ENCODE measurements around the gene COMMD8.

COMMD8 gene

DNA sequence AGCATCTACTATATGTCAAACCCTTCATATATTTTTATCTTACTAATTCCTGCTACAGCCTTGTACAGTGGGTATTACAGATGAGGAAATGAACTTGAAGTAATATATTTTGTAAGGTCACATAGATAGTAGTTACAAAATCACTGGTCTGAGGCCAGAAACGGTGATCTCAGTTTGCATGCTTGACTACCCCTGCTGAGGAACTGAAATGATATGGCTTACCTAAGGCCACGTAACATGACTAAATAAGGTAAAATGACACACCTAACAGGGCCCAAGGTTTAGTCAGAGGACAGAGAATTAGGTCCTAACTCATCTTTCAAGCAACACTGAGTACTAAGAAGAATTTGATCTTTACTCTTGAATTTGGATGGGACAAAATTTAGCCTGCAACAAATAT, 1.5 kb upstream of the COMMD8 start:
- no peak for DNase-seq (ENCODE audit: low read depth)
- TF ChIP-seq, protein P1, sequence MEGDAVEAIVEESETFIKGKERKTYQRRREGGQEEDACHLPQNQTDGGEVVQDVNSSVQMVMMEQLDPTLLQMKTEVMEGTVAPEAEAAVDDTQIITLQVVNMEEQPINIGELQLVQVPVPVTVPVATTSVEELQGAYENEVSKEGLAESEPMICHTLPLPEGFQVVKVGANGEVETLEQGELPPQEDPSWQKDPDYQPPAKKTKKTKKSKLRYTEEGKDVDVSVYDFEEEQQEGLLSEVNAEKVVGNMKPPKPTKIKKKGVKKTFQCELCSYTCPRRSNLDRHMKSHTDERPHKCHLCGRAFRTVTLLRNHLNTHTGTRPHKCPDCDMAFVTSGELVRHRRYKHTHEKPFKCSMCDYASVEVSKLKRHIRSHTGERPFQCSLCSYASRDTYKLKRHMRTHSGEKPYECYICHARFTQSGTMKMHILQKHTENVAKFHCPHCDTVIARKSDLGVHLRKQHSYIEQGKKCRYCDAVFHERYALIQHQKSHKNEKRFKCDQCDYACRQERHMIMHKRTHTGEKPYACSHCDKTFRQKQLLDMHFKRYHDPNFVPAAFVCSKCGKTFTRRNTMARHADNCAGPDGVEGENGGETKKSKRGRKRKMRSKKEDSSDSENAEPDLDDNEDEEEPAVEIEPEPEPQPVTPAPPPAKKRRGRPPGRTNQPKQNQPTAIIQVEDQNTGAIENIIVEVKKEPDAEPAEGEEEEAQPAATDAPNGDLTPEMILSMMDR (conservative IDR thresholded peaks at IDR 0.05; ENCODE audit: low read length) = no peak
- H3K4me3 ChIP-seq (ENCODE audit: low read length) = no peak overlapping the region

DNA sequence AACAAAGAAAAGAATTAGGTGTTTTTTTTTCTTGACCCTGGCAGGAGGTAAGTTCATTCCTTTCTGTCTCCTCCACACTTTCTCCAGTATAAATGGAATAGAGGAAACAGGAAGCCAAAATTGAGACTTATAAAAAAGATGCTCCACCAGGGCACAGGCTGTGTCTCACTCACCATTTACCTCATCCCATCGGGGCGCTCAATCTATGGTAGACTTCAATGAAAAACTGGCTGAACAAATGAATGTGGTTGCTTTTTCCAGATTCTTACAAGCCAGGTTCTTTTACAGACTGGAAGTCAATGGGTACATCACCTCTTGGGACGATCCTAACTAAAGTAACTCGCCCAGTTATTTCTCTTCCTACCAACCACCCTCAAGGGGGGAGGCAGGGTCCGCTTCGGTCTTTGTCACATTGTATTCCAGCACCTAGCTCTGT, 685 bp downstream of the COMMD8 start:
- TF ChIP-seq, protein P1 (conservative IDR thresholded peaks at IDR 0.05; ENCODE audit: low read length) = no peak
- peak overlapping the region; percentile 84 for H3K4me3 ChIP-seq (ENCODE audit: low read length)
- DNase-seq (ENCODE audit: low read depth) = no peak

GRCh38 chr4:47451657-47452056, 11.8 kb downstream of the COMMD8 start:
- H3K4me3 ChIP-seq (ENCODE audit: low read length) = no peak overlapping the region
- TF ChIP-seq, protein P1 (conservative IDR thresholded peaks at IDR 0.05; ENCODE audit: low read length) = no peak
- DNase-seq (ENCODE audit: low read depth) = peak; percentile 63

DNA sequence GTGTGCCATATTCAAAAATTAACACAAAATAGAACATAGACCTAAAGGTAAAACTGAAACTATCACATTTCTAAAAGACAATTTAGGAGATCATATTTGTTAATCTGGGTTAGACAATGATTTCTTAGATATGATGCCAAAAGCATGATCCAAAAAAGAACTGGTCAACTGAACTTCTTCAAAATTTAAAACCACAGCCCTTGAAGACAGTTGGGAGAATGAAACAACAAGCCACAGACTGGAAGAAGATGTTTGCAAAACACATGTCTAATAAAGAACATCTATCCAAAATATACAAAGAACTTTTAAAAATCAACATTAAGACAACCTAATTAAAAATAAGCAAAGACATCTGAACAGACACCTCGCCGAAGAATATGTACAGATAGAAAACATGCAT, 19.5 kb downstream of the COMMD8 start:
- no peak overlapping the region for H3K4me3 ChIP-seq (ENCODE audit: low read length)
- TF ChIP-seq, protein P1 (conservative IDR thresholded peaks at IDR 0.05; ENCODE audit: low read length) = no peak
- DNase-seq (ENCODE audit: low read depth) = no peak

DNA sequence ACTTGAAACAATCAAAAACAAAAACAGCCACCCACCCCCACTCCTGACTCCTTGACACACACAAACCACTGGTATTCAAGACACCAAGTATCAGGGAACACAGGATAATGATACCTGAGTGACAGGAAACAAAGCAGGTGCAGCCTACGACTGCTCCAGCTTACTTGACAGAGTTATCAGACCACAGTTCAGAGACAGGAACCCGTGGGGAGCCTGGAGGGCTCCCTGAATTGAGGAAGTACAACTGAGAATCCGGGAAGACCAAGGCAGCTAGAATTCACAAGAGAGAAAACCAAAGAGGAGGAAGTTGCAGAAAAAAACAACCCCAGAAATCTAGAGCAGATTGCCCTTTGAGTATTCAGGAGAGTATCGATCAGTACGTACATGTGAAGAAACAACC, 20.5 kb downstream of the COMMD8 start:
- TF ChIP-seq, protein P1 (conservative IDR thresholded peaks at IDR 0.05; ENCODE audit: low read length) = no peak
- DNase-seq (ENCODE audit: low read depth) = no peak

DNA sequence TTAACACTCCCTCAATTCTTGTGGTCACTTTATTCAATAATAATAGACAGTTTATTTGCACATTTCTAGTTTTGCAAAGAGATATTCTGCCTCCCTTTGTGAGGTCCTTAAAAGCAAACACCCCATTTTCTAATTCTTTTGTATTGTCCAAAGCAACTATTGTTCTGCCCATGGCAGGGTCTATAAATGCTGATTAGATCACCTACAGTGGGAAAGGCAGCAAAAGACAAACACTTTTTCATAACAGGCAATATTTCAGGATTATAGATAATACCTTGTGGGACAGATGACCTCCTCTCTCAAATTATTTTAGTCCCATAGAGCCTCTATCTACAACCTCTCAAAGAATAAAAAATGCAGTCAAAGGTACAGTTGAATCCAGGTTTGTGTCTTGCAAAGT, 28.6 kb downstream of the COMMD8 start:
- TF ChIP-seq, protein P1 (conservative IDR thresholded peaks at IDR 0.05; ENCODE audit: low read length) = no peak
- H3K4me3 ChIP-seq (ENCODE audit: low read length) = no peak overlapping the region
- no peak for DNase-seq (ENCODE audit: low read depth)

More for the DNA sequence above, 20.5 kb downstream of the COMMD8 start:
- no peak overlapping the region for H3K4me3 ChIP-seq (ENCODE audit: low read length)

- DNase-seq (ENCODE audit: low read depth) = no peak
- no peak overlapping the region for H3K4me3 ChIP-seq (ENCODE audit: low read length)
- TF ChIP-seq, protein P1 (conservative IDR thresholded peaks at IDR 0.05; ENCODE audit: low read length) = no peak
Observed at GRCh38 chr4:47432749-47433148, 30.8 kb downstream of the COMMD8 start.

Measured in AG10803 (cell line).